Nephron (organoid): ENCODE measurements around the gene ARL4A.
"Not testable (repeated sequence)": the region's sequence is repeated elsewhere in the genome, so short reads cannot be mapped to it uniquely, and the experiment has no call there.

Experiments used
- H3K27ac Mint-ChIP-seq, 3 experiments: 2 replicates each; pipeline ENCODE4 v1.8.0; 2020; ENCODE audit warnings: mixed read lengths in 3 of 3, mild to moderate bottlenecking in 2 of 3, moderate library complexity in 1 of 3
- H3K27me3 Mint-ChIP-seq: 2 replicates; pipeline ENCODE4 v1.8.0; 2021; ENCODE audit warnings: low read depth, mild to moderate bottlenecking, moderate library complexity, mixed read lengths
- H3K36me3 Mint-ChIP-seq: 2 replicates; pipeline ENCODE4 v1.8.0; 2020; ENCODE audit warnings: low read depth, mixed read lengths
- H3K4me1 Mint-ChIP-seq: 2 replicates; pipeline ENCODE4 v1.8.0; 2020; ENCODE audit warnings: mixed read lengths
- H3K4me3 Mint-ChIP-seq, 3 experiments: 2 replicates each; pipeline ENCODE4 v1.8.0; 2020; ENCODE audit warnings: mild to moderate bottlenecking in 3 of 3, mixed read lengths in 3 of 3, moderate library complexity in 2 of 3
- H3K9me3 Mint-ChIP-seq: 2 replicates; pipeline ENCODE4 v1.8.0; 2020; ENCODE audit warnings: mixed read lengths
- CTCF ChIP-seq, 3 experiments: fragments of 200-600 bp; sonication (generic); IDR thresholded peaks; one replicate each; pipeline ENCODE4 v1.5.0; 2021; ENCODE audit warnings: antibody characterized with exemption in 3 of 3; ENCODE audit not compliant: unreplicated experiment in 3 of 3

ARL4A gene

DNA sequence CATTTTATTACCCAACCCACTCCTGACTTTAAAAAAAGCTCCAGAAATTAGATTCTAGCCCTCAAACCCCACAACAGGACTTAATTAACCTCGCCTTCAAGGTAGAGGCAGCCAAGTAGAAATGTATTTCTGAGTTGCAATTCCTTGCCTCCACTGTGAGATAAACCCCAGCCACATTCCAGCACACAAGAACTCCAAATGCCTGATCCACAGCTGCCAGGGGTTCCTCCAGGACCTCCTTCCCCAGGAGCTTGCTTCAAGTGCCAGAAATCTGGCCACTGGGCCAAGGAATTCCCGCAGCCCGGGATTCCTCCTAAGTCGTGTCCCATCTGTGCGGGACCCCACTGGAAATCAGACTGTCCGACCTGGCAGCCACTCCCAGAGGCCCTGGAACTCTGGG lies 25.9 kb upstream of the ARL4A start:
- H3K4me1 Mint-ChIP-seq: no peaks in the 10 kb centered on the region
- no peaks in the 10 kb centered on the region for H3K9me3 Mint-ChIP-seq
- no peaks in the 10 kb centered on the region for H3K36me3 Mint-ChIP-seq
- no peak overlapping the region for H3K4me3 Mint-ChIP-seq
- H3K27me3 Mint-ChIP-seq: no peaks in the 10 kb centered on the region
- no peak overlapping the region for H3K27ac Mint-ChIP-seq
- no peak for TF ChIP-seq CTCF (IDR thresholded peaks at IDR 0.05; ENCODE audit: unreplicated experiment in 3 of 3)

DNA sequence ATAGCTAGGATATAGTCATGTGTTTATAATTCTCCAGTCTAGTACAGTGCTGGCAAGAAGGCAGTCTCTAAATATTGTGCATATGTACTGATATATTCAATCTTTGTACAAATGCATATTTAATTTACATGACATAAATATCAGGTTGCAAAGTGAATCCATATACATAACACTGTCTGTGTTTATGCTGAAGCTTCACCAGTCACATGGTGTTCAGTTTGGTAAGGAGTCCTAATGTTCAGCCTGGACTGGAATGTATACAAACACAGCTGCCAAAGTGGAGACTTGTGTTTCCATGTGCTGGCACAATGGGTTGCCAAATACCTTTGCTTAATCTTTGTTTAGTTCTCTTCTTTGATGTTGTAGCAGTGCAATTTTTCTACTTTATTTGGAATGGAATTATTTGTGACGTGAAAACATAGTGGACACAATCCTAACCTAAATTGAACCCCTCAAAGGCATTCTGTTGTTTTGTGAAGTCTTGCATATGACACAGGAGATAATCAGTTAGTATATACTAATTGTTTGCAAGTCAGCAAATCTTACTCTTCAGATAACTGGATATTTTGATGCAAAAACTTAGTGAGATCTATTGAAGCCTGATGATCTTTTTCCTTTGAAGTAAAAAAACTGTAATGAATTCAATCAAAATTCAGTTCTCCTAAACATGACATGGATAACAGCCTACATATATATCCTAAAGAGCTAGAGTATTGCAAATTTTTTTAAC lies 17.3 kb upstream of the ARL4A start:
- Mint-ChIP-seq H3K27ac (no peak overlapping the region), H3K4me3 (no peak overlapping the region), H3K4me1 (peaks cover 9% of the 10 kb centered on the region), H3K36me3 (no peaks in the 10 kb centered on the region), H3K27me3 (no peaks in the 10 kb centered on the region), H3K9me3 (peaks cover under 1% of the 10 kb centered on the region)
- TF ChIP-seq CTCF (IDR thresholded peaks at IDR 0.05; ENCODE audit: unreplicated experiment in 3 of 3): no peak

DNA sequence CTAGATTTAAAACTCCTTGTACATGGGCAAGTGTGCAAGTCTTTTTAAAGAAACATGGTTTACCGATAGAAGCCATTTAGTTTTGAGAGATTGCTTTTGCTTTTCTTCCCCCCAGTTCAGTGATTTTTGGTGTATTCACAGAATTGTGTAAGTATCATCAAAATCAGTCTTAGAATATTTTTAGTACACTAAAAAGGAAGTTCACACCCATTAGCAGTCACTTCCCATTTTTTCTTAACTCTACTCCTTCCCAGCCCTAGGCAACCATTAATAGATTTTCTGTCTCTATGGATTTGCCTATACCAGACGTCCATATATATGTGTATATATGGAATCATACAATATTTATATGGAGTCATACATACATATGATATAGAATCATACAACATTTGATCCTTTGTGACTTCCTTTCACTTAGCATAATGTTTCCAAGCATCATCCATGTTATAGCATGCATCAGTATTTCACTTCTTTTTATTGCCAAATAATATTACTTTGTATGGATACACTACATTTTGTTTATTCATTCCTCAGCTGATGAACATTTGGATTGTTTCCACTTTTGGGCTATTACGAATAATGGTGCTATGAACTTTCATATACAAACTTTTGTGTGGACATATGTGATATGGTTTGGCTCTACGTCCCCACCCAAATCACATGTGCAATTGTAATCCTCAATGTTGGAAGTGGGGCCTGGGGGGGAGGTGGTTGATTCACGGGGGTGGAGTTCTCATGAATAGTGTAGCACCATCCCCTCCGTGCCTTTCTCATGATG lies 16.5 kb upstream of the ARL4A start:
- Mint-ChIP-seq H3K27me3 (no peaks in the 10 kb centered on the region), H3K36me3 (no peaks in the 10 kb centered on the region), H3K9me3 (peaks cover 6% of the 10 kb centered on the region), H3K4me3 (no peak overlapping the region), H3K4me1 (peaks cover 9% of the 10 kb centered on the region), H3K27ac (no peak overlapping the region)
- TF ChIP-seq CTCF (IDR thresholded peaks at IDR 0.05; ENCODE audit: unreplicated experiment in 3 of 3): no peak

DNA sequence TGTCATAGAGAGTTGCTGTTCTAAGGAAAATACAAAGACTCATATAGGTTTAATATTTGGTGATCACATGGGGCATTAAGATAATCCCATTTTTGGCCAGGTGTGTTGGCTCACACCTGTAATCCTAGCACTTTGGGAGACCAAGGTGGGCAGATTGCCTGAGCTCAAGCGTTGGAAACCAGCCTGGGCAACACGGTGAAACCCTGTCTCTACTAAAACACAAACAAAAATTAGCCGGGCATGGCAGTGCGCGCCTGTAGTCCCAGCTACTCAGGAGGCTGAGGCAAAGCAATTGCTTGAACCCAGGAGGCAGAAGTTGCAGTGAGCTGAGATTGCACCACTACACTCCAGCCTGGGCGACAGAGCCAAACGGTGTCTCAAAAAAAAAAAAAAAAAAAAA lies 14.0 kb upstream of the ARL4A start:
- not testable (repeated sequence) for H3K4me1 Mint-ChIP-seq, H3K27me3 Mint-ChIP-seq, H3K36me3 Mint-ChIP-seq, H3K27ac Mint-ChIP-seq, H3K4me3 Mint-ChIP-seq
- peaks cover 23% of the 10 kb centered on the region for H3K9me3 Mint-ChIP-seq

DNA sequence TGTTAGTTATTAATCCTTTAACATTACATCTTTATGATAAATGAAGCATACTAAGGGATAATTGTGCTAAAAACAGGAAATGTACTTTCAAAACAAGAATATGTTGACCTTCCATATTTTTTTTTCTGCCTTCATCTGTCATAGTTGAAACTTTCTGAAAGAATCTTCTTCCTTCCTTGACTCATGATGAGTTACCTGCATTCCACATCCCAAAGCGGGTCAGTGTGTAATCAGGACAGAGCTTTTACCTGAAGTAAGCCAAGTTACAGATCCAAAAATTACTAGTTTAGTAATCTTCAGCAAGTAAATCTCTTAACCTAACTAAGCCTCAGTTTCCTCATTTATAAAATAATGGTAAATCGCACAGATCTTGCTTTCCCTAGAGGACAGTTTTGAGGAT lies 13.4 kb upstream of the ARL4A start:
- peaks cover 9% of the 10 kb centered on the region for H3K4me1 Mint-ChIP-seq
- no peak for TF ChIP-seq CTCF (IDR thresholded peaks at IDR 0.05; ENCODE audit: unreplicated experiment in 3 of 3)
- H3K36me3 Mint-ChIP-seq: no peaks in the 10 kb centered on the region
- H3K9me3 Mint-ChIP-seq: peaks cover 23% of the 10 kb centered on the region
- no peak overlapping the region for H3K4me3 Mint-ChIP-seq
- H3K27me3 Mint-ChIP-seq: no peaks in the 10 kb centered on the region
- no peak overlapping the region for H3K27ac Mint-ChIP-seq

DNA sequence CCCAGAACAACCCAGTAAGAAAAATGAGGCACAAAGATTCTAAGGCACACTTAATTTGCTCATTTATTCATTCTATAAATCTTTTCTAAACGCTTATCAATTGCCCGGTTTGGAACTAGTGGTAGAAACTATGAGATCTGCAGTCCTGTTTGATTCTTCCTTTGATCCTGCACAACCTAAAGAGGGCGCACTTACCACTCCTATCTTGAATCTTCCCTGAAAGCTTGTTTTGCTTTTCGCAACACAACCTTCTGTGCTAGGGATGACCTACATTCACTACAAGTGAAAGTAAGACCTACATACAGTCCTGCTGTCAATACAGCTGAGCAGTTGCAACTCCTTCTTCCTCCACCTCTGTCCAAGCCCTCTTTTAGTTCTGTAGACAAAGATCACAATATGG lies 12.6 kb upstream of the ARL4A start:
- Mint-ChIP-seq H3K27me3 (no peaks in the 10 kb centered on the region), H3K9me3 (peaks cover 23% of the 10 kb centered on the region), H3K27ac (no peak overlapping the region), H3K36me3 (no peaks in the 10 kb centered on the region), H3K4me3 (no peak overlapping the region), H3K4me1 (peaks cover 9% of the 10 kb centered on the region)
- no peak for TF ChIP-seq CTCF (IDR thresholded peaks at IDR 0.05; ENCODE audit: unreplicated experiment in 3 of 3)
